OCI-LY1 (cell line): Measurements from ENCODE around the gene MAP4K4.
"Not testable (repeated sequence)": the region's sequence is repeated elsewhere in the genome, so short reads cannot be mapped to it uniquely, and the experiment has no call there.

ENCODE experiments used
- H2AFZ ChIP-seq: fragments of 200-600 bp; sonication (generic), shearing (Covaris generic); 2 replicates; pipeline ENCODE4 v1.6.0; 2014; ENCODE audit warnings: antibody characterized with exemption, mild to moderate bottlenecking, low read length
- H3F3A ChIP-seq: fragments of 200-600 bp; sonication (generic), shearing (Covaris generic); 2 replicates; pipeline ENCODE4 v1.6.0; 2014; ENCODE audit warnings: mild to moderate bottlenecking, antibody characterized with exemption, low read length, moderate library complexity; ENCODE audit not compliant: insufficient read depth
- H3K27ac ChIP-seq: fragments of 200-600 bp; sonication (generic); 2 replicates; pipeline ENCODE4 v1.5.1; 2014; ENCODE audit warnings: low read length, mixed run types, mild to moderate bottlenecking, low read depth; ENCODE audit not compliant: poor library complexity, severe bottlenecking
- H3K27me3 ChIP-seq: fragments of 200-600 bp; sonication (generic); 2 replicates; pipeline ENCODE4 v1.6.0; 2014; ENCODE audit warnings: antibody characterized with exemption, mild to moderate bottlenecking, low read length, moderate library complexity; ENCODE audit not compliant: insufficient read depth
- H3K36me3 ChIP-seq: fragments of 200-600 bp; sonication (generic); 2 replicates; pipeline ENCODE4 v1.6.1; 2014; ENCODE audit warnings: mild to moderate bottlenecking, antibody characterized with exemption, low read length, moderate library complexity, mixed read lengths; ENCODE audit not compliant: insufficient read depth
- H3K4me1 ChIP-seq: fragments of 200-600 bp; sonication (generic); 2 replicates; pipeline ENCODE4 v1.5.1; 2014; ENCODE audit warnings: mild to moderate bottlenecking, low read length, moderate library complexity; ENCODE audit not compliant: insufficient read depth, severe bottlenecking
- H3K4me2 ChIP-seq: fragments of 200-600 bp; sonication (generic), shearing (Covaris generic); 2 replicates; pipeline ENCODE4 v1.6.1; 2014; ENCODE audit warnings: low read length
- H3K4me3 ChIP-seq: fragments of 200-600 bp; sonication (generic); 2 replicates; pipeline ENCODE4 v1.5.1; 2014; ENCODE audit warnings: low read length, low read depth, mild to moderate bottlenecking, mixed read lengths; ENCODE audit not compliant: poor library complexity, severe bottlenecking
- H3K79me2 ChIP-seq: fragments of 200-600 bp; shearing (Covaris generic); 2 replicates; pipeline ENCODE4 v1.6.1; 2016; ENCODE audit warnings: mixed run types, low read length, mixed read lengths; ENCODE audit not compliant: insufficient read depth
- H3K9ac ChIP-seq: fragments of 200-600 bp; sonication (generic), shearing (Covaris generic); 2 replicates; pipeline ENCODE4 v1.6.1; 2014; ENCODE audit warnings: mild to moderate bottlenecking, low read length, mixed read lengths
- H3K9me2 ChIP-seq: fragments of 200-600 bp; sonication (generic), shearing (Covaris generic); 2 replicates; pipeline ENCODE4 v1.6.1; 2014; ENCODE audit warnings: low read depth, mild to moderate bottlenecking, low read length, mixed read lengths
- H3K9me3 ChIP-seq: fragments of 200-600 bp; shearing (Covaris generic); 2 replicates; pipeline ENCODE4 v1.6.1; 2014; ENCODE audit warnings: low read length, mixed read lengths
- H4K20me1 ChIP-seq: fragments of 200-600 bp; sonication (generic), shearing (Covaris generic); 2 replicates; pipeline ENCODE4 v1.6.0; 2016; ENCODE audit warnings: mild to moderate bottlenecking, low read length; ENCODE audit not compliant: insufficient read depth
- EZH2 ChIP-seq: fragments of 200-600 bp; sonication (generic), shearing (Covaris generic); IDR thresholded peaks from 2 replicates; pipeline ENCODE4 v1.8.0; 2017; ENCODE audit warnings: borderline replicate concordance, mixed run types, mild to moderate bottlenecking, antibody characterized with exemption, low read length, moderate library complexity, mixed read lengths
- TF ChIP-seq, protein P1 (sequence below): fragments of 200-600 bp; sonication (generic), shearing (Covaris generic); IDR thresholded peaks from 2 replicates; pipeline ENCODE4 v1.5.1; 2017; ENCODE audit warnings: mild to moderate bottlenecking, antibody characterized with exemption, low read length, moderate library complexity, mixed read lengths

The MAP4K4 gene

DNA sequence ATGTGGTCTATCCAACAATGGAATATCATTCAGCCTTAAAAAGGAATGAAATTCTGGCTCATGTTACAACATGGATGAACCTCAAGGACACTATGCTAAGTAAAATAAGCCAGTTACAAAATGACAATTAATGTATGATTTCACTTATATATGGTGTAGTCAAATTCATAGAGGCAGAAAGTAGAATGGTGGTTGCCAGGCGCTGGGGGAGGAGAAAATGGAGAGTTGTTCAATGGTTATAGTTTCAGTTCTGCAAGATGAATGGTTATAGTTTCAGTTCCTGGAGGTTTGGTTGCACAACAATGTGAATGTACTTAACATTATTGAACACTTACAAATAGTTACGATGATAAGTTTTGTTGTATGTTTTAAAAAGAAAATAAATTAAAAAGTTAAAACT, 215.0 kb downstream of the MAP4K4 start:
- Histone ChIP-seq H3K4me2 (no peak overlapping the region), H3K27me3 (no peaks in the 10 kb centered on the region), H3K4me1 (no peaks in the 10 kb centered on the region), H3K79me2 (no peaks in the 10 kb centered on the region), H3K9me2 (no peaks in the 10 kb centered on the region), H3K9ac (no peak overlapping the region), H3K36me3 (no peaks in the 10 kb centered on the region), H3K9me3 (no peaks in the 10 kb centered on the region), H3F3A (no peaks in the 10 kb centered on the region), H4K20me1 (no peaks in the 10 kb centered on the region), H3K27ac (no peak overlapping the region), H3K4me3 (no peak overlapping the region), H2AFZ (no peak overlapping the region)
- no peak for TF ChIP-seq EZH2

DNA sequence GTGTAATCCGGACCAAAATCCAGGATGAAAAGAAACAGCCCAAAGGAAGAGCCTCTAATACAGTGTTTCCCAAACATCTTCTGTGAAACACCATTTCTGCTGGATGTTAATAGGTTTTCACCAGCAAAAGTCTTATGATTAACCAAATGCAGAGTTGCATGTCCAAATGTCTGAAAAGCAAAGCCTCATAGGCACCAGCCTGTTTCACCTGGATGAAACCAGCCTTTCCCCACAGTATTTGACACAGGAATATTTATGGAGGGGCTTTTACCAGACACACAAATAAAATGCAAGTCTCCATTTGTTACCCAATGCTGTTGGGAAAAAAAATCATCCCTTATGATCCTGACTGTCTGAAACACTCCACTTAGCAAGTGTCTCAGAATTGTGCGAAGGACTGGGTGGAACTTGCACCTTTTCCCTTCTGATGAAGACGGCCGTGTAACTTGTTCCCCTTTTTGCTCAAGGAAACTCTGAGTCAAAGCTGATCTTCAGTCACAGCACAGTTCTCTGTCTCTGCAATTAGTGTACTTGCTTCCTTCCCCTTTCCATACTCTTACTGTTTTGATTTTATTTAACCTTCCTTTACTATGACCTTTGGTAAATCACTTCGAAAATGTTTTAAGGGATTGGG, 223.9 kb downstream of the MAP4K4 start:
- Histone ChIP-seq H4K20me1 (no peaks in the 10 kb centered on the region), H3K4me1 (no peaks in the 10 kb centered on the region), H3K36me3 (no peaks in the 10 kb centered on the region), H3K4me3 (no peak overlapping the region), H3K79me2 (no peaks in the 10 kb centered on the region), H3K4me2 (no peak overlapping the region), H3K9me3 (no peaks in the 10 kb centered on the region), H3K27ac (no peak overlapping the region), H3K9ac (no peak overlapping the region), H3K27me3 (no peaks in the 10 kb centered on the region), H3F3A (no peaks in the 10 kb centered on the region), H3K9me2 (no peaks in the 10 kb centered on the region), H2AFZ (no peak overlapping the region)
- TF ChIP-seq EZH2: no peak
- TF ChIP-seq, protein P1, sequence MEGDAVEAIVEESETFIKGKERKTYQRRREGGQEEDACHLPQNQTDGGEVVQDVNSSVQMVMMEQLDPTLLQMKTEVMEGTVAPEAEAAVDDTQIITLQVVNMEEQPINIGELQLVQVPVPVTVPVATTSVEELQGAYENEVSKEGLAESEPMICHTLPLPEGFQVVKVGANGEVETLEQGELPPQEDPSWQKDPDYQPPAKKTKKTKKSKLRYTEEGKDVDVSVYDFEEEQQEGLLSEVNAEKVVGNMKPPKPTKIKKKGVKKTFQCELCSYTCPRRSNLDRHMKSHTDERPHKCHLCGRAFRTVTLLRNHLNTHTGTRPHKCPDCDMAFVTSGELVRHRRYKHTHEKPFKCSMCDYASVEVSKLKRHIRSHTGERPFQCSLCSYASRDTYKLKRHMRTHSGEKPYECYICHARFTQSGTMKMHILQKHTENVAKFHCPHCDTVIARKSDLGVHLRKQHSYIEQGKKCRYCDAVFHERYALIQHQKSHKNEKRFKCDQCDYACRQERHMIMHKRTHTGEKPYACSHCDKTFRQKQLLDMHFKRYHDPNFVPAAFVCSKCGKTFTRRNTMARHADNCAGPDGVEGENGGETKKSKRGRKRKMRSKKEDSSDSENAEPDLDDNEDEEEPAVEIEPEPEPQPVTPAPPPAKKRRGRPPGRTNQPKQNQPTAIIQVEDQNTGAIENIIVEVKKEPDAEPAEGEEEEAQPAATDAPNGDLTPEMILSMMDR: no peak

DNA sequence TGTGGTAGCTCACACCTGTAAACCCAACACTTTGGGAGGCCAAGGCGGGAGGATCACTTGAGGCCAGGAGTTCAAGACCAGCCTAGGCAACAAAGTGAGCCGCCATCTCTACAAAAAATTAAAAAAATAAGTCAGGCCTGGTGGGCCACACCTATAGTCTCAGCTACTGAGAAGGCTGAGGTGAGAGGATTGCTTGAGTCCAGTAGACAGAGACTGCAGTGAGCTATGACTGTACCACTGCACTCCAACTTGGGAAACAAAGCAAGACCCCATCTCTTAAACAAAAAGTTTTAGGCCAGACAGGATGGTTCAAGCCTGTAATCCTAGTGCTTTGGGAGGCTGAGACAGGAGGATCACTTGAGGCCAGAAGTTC, 224.4 kb downstream of the MAP4K4 start:
- no peak overlapping the region for H2AFZ ChIP-seq
- no peak overlapping the region for H3K4me2 ChIP-seq
- H4K20me1 ChIP-seq: no peaks in the 10 kb centered on the region
- H3K27ac ChIP-seq: no peak overlapping the region
- no peaks in the 10 kb centered on the region for H3K79me2 ChIP-seq
- H3K27me3 ChIP-seq: no peaks in the 10 kb centered on the region
- H3K4me1 ChIP-seq: no peaks in the 10 kb centered on the region
- no peak overlapping the region for H3K4me3 ChIP-seq
- no peaks in the 10 kb centered on the region for H3K36me3 ChIP-seq
- no peaks in the 10 kb centered on the region for H3K9me2 ChIP-seq
- no peak overlapping the region for H3K9ac ChIP-seq
- no peaks in the 10 kb centered on the region for H3K9me3 ChIP-seq
- no peak for TF ChIP-seq EZH2
- TF ChIP-seq, protein P1: no peak
- no peaks in the 10 kb centered on the region for H3F3A ChIP-seq

DNA sequence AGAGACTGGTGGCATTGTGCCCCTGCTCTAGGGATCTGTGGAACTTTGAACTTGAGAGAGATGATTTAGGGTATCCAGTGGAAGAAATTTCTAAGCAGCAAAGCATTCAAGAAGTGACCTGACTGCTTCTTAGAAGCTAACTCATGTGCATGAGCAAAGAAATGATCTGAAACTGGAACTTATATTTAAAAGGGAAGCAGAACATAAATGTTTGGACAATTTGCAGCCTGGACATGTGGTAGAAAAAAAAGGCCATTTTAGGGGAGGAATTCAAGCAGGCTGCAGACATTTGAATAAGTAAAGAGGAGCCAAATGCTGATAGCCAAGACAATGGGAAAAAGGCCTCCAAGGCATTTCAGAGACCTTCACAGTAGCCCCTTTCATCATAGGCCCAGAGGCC, 226.8 kb downstream of the MAP4K4 start:
- H3K79me2 ChIP-seq, H3K4me3 ChIP-seq, H3K4me1 ChIP-seq, H3K9me2 ChIP-seq, H3K36me3 ChIP-seq, H3K4me2 ChIP-seq, H3K27ac ChIP-seq, H3K9ac ChIP-seq, H3F3A ChIP-seq, H4K20me1 ChIP-seq, H3K27me3 ChIP-seq, H3K9me3 ChIP-seq, H2AFZ ChIP-seq: not testable (repeated sequence)
